DOHH2 (cell line): ENCODE measurements around the gene SCNN1B.

Source experiments
- CTCF ChIP-seq: fragments of 200-600 bp; sonication (generic); IDR thresholded peaks from one replicate; pipeline ENCODE4 v1.5.1; 2014; ENCODE audit warnings: antibody characterized with exemption, mild to moderate bottlenecking, low read depth, low read length; ENCODE audit not compliant: poor library complexity, severe bottlenecking
- EZH2phosphoT487 ChIP-seq: fragments of 200-600 bp; sonication (generic); IDR thresholded peaks from 2 replicates; pipeline ENCODE4 v1.6.1; 2017; ENCODE audit warnings: borderline replicate concordance, mild to moderate bottlenecking, antibody characterized with exemption, low read length, moderate library complexity, mixed read lengths

GRCh38 chr16:23327836-23328235, 25.7 kb downstream of the SCNN1B start:
- TF ChIP-seq CTCF: no peak
- TF ChIP-seq EZH2phosphoT487: no peak
